Nephron progenitor cell (in vitro differentiated cells): Measurements from ENCODE around the gene CELF5.

Experiments used
- DNase-seq: peaks from one replicate; pipeline ENCODE4 v3.0.0; 2021
- H3K27ac Mint-ChIP-seq: 2 replicates; pipeline ENCODE4 v1.8.0; 2021; ENCODE audit warnings: mild to moderate bottlenecking, moderate library complexity, mixed read lengths
- H3K27me3 Mint-ChIP-seq: 2 replicates; pipeline ENCODE4 v1.8.0; 2021; ENCODE audit warnings: mild to moderate bottlenecking, low read depth, mixed read lengths; ENCODE audit not compliant: poor library complexity
- H3K36me3 Mint-ChIP-seq: 2 replicates; pipeline ENCODE4 v1.8.0; 2021; ENCODE audit warnings: low read depth, mixed read lengths
- H3K4me1 Mint-ChIP-seq: 2 replicates; pipeline ENCODE4 v1.8.0; 2021; ENCODE audit warnings: mixed read lengths
- H3K4me3 Mint-ChIP-seq: 2 replicates; pipeline ENCODE4 v1.8.0; 2021; ENCODE audit warnings: mild to moderate bottlenecking, moderate library complexity, mixed read lengths
- H3K9me3 Mint-ChIP-seq: 2 replicates; pipeline ENCODE4 v1.8.0; 2021; ENCODE audit warnings: mild to moderate bottlenecking, moderate library complexity, mixed read lengths
- TF ChIP-seq, protein P1 (sequence below): fragments of 200-600 bp; sonication (generic); IDR thresholded peaks from 2 replicates; pipeline ENCODE4 v1.5.0; 2021; ENCODE audit warnings: antibody characterized with exemption

CELF5 gene

DNA sequence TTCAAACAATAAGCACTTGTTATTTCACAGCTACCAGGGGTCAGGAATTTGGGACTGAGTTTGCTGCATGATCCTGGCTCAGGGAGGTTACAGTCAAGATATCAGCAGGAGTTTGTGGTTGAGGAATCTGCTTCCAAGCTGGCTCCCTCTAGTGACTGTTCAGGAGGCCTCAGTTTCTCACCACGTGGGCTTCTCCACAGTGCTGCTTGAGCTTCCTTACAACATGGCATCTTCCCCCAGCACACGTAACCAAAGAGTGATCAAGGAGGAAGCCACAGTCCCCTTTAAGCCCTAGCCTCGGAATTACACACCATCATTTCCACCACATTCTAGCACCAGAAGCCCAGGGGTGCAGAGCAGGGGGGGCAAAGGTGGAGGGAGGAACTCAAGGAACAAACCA lies 28.8 kb downstream of the CELF5 start:
- peaks cover 13% of the 10 kb centered on the region for H3K9me3 Mint-ChIP-seq
- no peak for DNase-seq
- H3K27me3 Mint-ChIP-seq = peaks cover 17% of the 10 kb centered on the region
- H3K36me3 Mint-ChIP-seq = no peaks in the 10 kb centered on the region
- H3K27ac Mint-ChIP-seq = no peak overlapping the region
- TF ChIP-seq, protein P1, sequence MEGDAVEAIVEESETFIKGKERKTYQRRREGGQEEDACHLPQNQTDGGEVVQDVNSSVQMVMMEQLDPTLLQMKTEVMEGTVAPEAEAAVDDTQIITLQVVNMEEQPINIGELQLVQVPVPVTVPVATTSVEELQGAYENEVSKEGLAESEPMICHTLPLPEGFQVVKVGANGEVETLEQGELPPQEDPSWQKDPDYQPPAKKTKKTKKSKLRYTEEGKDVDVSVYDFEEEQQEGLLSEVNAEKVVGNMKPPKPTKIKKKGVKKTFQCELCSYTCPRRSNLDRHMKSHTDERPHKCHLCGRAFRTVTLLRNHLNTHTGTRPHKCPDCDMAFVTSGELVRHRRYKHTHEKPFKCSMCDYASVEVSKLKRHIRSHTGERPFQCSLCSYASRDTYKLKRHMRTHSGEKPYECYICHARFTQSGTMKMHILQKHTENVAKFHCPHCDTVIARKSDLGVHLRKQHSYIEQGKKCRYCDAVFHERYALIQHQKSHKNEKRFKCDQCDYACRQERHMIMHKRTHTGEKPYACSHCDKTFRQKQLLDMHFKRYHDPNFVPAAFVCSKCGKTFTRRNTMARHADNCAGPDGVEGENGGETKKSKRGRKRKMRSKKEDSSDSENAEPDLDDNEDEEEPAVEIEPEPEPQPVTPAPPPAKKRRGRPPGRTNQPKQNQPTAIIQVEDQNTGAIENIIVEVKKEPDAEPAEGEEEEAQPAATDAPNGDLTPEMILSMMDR = no peak
- no peak overlapping the region for H3K4me3 Mint-ChIP-seq
- H3K4me1 Mint-ChIP-seq = no peaks in the 10 kb centered on the region

DNA sequence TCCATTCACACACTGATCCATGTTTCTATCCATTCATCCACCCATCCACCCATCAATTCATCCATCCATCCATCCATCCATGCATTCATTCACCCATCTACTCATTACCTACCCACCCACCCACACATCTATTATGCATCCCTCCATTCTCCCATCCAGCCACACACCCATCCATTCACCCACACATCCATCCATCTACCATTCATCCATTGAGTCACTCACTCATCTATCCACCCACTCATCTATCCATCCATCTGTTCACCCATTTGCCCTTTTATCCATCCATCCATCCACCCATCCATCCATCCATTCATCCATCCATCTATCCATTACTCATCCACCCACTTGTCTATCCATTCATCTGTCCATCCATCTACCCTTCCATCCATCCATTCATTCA lies 30.1 kb downstream of the CELF5 start:
- Mint-ChIP-seq H3K9me3 (peaks cover 13% of the 10 kb centered on the region), H3K27ac (no peak overlapping the region), H3K4me3 (no peak overlapping the region), H3K36me3 (no peaks in the 10 kb centered on the region), H3K4me1 (no peaks in the 10 kb centered on the region), H3K27me3 (peaks cover 25% of the 10 kb centered on the region)
- TF ChIP-seq, protein P1 = no peak
- DNase-seq = no peak

DNA sequence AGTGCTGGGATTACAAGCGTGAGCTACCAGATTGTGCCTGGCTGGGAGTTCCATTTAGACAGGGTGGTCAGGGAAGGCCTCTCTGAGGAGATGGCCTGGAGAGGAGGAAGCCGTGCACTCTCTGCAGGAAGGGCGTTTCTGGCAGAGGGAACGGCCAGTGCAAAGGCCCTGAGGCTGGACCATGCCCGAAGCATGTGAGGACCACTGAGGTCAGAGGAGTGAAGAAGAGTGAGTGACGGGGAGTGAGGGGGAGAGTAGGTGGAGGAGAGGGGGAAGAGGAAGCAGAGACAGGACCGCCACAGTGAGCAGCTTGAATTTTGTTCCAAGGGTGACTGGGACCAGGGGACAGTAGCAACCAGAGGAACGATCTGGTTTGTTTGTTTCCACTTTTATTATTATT lies 32.6 kb downstream of the CELF5 start:
- DNase-seq = no peak
- no peaks in the 10 kb centered on the region for H3K36me3 Mint-ChIP-seq
- H3K4me3 Mint-ChIP-seq = no peak overlapping the region
- TF ChIP-seq, protein P1 = no peak
- H3K27me3 Mint-ChIP-seq = peaks cover 31% of the 10 kb centered on the region
- no peaks in the 10 kb centered on the region for H3K4me1 Mint-ChIP-seq
- no peak overlapping the region for H3K27ac Mint-ChIP-seq
- peaks cover 13% of the 10 kb centered on the region for H3K9me3 Mint-ChIP-seq

DNA sequence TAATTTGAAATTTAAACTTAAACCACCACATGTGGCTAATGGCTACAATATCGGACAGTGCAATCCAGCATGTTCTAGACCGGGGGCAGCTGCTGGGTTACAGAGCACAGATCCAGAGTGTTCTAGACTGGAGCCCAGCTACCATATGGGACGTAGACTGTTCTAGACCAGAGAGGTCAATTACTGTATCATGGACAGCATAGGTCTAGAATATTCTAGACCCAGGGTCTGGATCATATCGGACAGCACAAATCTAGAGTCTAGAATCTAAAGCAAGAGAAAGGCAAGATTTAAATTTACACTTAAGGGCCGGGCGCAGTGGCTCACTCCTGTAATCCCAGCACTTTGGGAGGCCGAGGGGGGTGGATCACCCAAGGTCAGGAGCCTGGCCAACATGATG lies 37.9 kb downstream of the CELF5 start:
- Mint-ChIP-seq H3K27me3 (peaks cover 45% of the 10 kb centered on the region), H3K4me3 (no peak overlapping the region), H3K27ac (no peak overlapping the region), H3K36me3 (no peaks in the 10 kb centered on the region), H3K4me1 (no peaks in the 10 kb centered on the region), H3K9me3 (peaks cover 16% of the 10 kb centered on the region)
- no peak for DNase-seq
- TF ChIP-seq, protein P1 = no peak

DNA sequence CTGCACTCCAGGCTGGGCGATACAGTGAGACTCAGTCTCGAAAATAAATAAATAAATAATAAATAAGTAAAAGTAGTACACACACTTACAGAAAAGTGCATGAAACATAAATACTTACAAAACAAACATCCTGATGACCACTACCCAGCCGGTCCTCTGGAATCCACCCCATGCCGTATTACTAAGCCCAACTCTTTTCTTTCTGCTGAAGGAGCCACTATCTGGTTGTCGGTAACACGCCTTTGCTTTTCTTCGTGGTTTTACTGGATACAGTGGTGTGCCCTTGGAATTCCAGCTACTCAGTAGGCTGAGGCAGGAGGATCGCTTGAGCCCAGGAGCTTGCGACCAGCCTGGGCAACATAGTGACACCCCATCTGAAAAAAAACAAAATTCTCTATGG lies 39.4 kb downstream of the CELF5 start:
- no peak overlapping the region for H3K27ac Mint-ChIP-seq
- H3K27me3 Mint-ChIP-seq = peaks cover 55% of the 10 kb centered on the region
- no peak for DNase-seq
- no peaks in the 10 kb centered on the region for H3K4me1 Mint-ChIP-seq
- no peaks in the 10 kb centered on the region for H3K36me3 Mint-ChIP-seq
- H3K9me3 Mint-ChIP-seq = peaks cover 16% of the 10 kb centered on the region
- TF ChIP-seq, protein P1 = no peak
- no peak overlapping the region for H3K4me3 Mint-ChIP-seq

DNA sequence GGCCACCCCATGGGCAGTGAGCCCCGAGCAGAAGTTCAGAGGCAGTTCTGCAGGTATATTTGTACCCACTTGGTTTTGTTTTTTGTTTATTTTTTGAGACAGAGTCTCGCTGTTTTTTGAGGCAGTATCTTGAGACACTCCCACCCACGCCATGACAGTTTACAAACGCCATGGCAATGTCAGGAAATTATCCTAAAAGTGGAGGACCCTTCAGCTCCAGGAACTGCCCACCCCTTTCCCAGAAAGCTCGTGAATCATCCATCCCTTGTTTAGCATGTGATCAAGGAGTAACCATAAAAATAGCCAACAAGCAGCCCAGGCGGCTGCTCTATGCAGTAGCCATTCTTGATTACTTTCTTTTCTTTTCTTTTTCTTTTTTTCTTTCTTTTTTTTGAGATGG lies 41.0 kb downstream of the CELF5 start:
- Mint-ChIP-seq H3K27me3 (peaks cover 63% of the 10 kb centered on the region), H3K9me3 (peaks cover 19% of the 10 kb centered on the region), H3K36me3 (no peaks in the 10 kb centered on the region), H3K4me1 (no peaks in the 10 kb centered on the region), H3K27ac (no peak overlapping the region), H3K4me3 (no peak overlapping the region)
- TF ChIP-seq, protein P1 = no peak
- DNase-seq = no peak
